Fibroblast of lung (primary cell): ENCODE results near the gene GGT7. TPM values are rescaled to one million over a fixed set of nuclear protein-coding genes. Genes with fewer than 3 reads are reported as not detected.

Experiments
- DNase-seq, 2 donors: peaks; one replicate each; pipeline versions ENCODE4 v3.0.0 to v3.0.0-alpha.2; 2010; ENCODE audit warnings: low read depth in 2 of 2
- H2AFZ ChIP-seq: 2 replicates; pipeline ENCODE4 v1.5.1; 2012; ENCODE audit warnings: low read length, control low read depth, inconsistent platforms
- H3K27ac ChIP-seq: 2 replicates; pipeline ENCODE4 v1.5.1; 2011; ENCODE audit warnings: low read length, control low read depth; ENCODE audit not compliant: insufficient read depth
- H3K27me3 ChIP-seq: 2 replicates; pipeline ENCODE4 v1.5.1; 2011; ENCODE audit warnings: mild to moderate bottlenecking, low read length; ENCODE audit not compliant: control insufficient read depth, insufficient read depth
- H3K36me3 ChIP-seq: 2 replicates; pipeline ENCODE4 v1.5.1; 2011; ENCODE audit warnings: low read length; ENCODE audit not compliant: control insufficient read depth, insufficient read depth
- H3K4me1 ChIP-seq: 2 replicates; pipeline ENCODE4 v1.5.1; 2011; ENCODE audit warnings: low read length; ENCODE audit not compliant: control insufficient read depth, insufficient read depth; ENCODE audit errors: extremely low read depth
- H3K4me2 ChIP-seq: 2 replicates; pipeline ENCODE4 v1.5.1; 2011; ENCODE audit warnings: low read length, control low read depth; ENCODE audit not compliant: insufficient read depth; ENCODE audit errors: extremely low read depth
- H3K4me3 ChIP-seq, 4 experiments: fragments of 200-600 bp in 1 of 4; sonication (generic) in 1 of 4; replicated peaks in 1 of 4; 2 replicates each; pipeline ENCODE4 v1.5.1; 2011 to 2016; ENCODE audit warnings: low read length in 4 of 4, low read depth in 3 of 4, mild to moderate bottlenecking in 3 of 4, control low read depth in 2 of 4, inconsistent platforms in 1 of 4, mixed read lengths in 1 of 4; ENCODE audit not compliant: insufficient read depth in 1 of 4; ENCODE audit errors: control extremely low read depth in 1 of 4
- H3K79me2 ChIP-seq: 2 replicates; pipeline ENCODE4 v1.5.1; 2012; ENCODE audit warnings: mild to moderate bottlenecking, low read length, inconsistent platforms; ENCODE audit not compliant: control insufficient read depth, insufficient read depth
- H3K9ac ChIP-seq: 2 replicates; pipeline ENCODE4 v1.5.1; 2011; ENCODE audit warnings: mild to moderate bottlenecking, low read length, control low read depth; ENCODE audit not compliant: insufficient read depth
- H3K9me3 ChIP-seq: 2 replicates; pipeline ENCODE4 v1.5.1; 2012; ENCODE audit warnings: low read depth, low read length; ENCODE audit not compliant: control insufficient read depth, insufficient read depth
- H4K20me1 ChIP-seq: 2 replicates; pipeline ENCODE4 v1.5.1; 2011; ENCODE audit warnings: low read length; ENCODE audit not compliant: control insufficient read depth, insufficient read depth; ENCODE audit errors: extremely low read depth
- EZH2 ChIP-seq: IDR thresholded peaks from 2 replicates; pipeline ENCODE4 v1.5.1; 2012; ENCODE audit warnings: low read length, control low read depth, mild to moderate bottlenecking; ENCODE audit errors: missing control alignments
- polyA plus RNA-seq, 2 donors: library from polyadenylated mRNA; depleted of rRNA in 1 of 2; stranded (reverse) in 1 of 2; unstranded in 1 of 2; fragments of >200 nt; gene quantifications; 2 replicates each; pipeline ENCODE4 v1.2.1, GENCODE V29; 2011 to 2012; ENCODE audit warnings: missing spikeins in 1 of 2
- total RNA-seq: library from RNA; depleted of rRNA; stranded (reverse); fragments of >200 nt; gene quantifications from 2 replicates; pipeline ENCODE4 v1.2.1, GENCODE V29; 2014
- TF ChIP-seq, protein P1 (sequence below), 2 donors: IDR thresholded peaks in 1 of 2; conservative IDR thresholded peaks in 1 of 2; 1 replicate in 1 of 2; 2 replicates in 1 of 2; pipeline ENCODE4 v1.5.1; 2011 to 2012; ENCODE audit warnings: low read length in 2 of 2, control low read depth in 1 of 2, inconsistent platforms in 1 of 2, low read depth in 1 of 2, mild to moderate bottlenecking in 1 of 2

Gene GGT7
- total and polyA plus RNA-seq, 2 donors (not counting 1 experiment from before 2014, with no cell fraction given): 10.3 to 15.2 TPM

DNA sequence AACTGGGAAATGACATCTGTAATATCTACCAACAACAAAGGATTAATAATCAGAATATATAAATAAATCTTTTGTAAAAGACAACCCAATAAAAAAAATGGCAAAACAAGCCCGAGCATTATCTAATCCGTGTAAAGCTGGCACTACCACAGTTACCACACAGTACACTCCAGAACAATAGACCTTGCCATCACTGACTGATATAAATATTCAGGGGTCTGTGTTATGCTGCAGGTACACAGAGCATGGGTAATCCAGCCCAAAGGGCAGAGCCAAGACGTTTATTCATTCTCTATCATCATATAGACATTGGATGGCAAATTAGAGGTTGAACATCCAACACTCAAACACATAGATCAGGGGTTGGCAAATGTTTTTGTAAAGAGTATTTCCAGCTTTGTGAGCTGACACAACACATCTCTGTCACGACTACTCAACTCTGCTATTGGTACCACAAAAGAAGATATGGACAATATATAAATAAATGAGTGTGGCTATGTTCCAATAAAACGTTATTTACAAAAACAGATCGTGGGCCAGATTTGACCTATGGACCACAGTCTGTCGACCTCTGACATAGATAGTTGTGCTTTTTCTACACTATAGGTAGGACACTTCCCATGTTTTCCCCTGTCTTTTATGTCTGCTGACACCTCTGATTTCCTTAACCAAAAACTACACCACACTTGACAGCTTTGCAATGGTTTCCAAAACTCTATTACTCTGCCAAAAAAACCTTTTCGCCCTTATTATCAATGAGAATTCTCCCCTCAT, 51.7 kb downstream of the GGT7 start:
- Histone ChIP-seq H2AFZ (no peak overlapping the region), H3K27ac (no peak overlapping the region), H3K27me3 (no peaks in the 10 kb centered on the region), H3K79me2 (peaks cover 84% of the 10 kb centered on the region), H3K4me2 (no peak overlapping the region), H3K4me1 (peaks cover 6% of the 10 kb centered on the region), H4K20me1 (no peaks in the 10 kb centered on the region), H3K36me3 (no peaks in the 10 kb centered on the region), H3K4me3 (no peak overlapping the region), H3K9ac (no peak overlapping the region), H3K9me3 (no peaks in the 10 kb centered on the region)
- TF ChIP-seq EZH2: no peak
- TF ChIP-seq, protein P1, sequence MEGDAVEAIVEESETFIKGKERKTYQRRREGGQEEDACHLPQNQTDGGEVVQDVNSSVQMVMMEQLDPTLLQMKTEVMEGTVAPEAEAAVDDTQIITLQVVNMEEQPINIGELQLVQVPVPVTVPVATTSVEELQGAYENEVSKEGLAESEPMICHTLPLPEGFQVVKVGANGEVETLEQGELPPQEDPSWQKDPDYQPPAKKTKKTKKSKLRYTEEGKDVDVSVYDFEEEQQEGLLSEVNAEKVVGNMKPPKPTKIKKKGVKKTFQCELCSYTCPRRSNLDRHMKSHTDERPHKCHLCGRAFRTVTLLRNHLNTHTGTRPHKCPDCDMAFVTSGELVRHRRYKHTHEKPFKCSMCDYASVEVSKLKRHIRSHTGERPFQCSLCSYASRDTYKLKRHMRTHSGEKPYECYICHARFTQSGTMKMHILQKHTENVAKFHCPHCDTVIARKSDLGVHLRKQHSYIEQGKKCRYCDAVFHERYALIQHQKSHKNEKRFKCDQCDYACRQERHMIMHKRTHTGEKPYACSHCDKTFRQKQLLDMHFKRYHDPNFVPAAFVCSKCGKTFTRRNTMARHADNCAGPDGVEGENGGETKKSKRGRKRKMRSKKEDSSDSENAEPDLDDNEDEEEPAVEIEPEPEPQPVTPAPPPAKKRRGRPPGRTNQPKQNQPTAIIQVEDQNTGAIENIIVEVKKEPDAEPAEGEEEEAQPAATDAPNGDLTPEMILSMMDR (conservative IDR thresholded peaks at IDR 0.05 in 1 of 2, IDR thresholded peaks at IDR 0.05 in 1 of 2; ENCODE audit: low read depth in 1 of 2, low read length in 2 of 2): no peak
- no peak for DNase-seq

DNA sequence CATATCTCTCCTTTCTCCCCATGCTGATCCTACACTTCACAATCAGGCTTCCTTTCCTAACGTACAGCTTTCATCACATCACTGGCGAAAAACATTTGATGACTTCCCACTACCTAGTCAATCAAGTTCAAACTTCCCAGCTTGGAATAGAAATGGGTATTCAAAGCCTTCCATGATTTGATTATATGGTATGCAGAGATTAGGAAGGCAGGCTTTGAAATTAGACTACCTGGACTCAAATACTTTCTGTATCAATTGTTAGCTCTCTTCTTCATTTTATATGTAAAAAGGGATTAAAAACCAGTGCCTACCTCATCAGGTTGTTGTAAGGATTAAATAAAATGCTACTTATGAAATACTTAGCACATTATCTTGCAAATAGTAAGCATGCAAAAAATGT, 54.9 kb downstream of the GGT7 start:
- TF ChIP-seq, protein P1 (conservative IDR thresholded peaks at IDR 0.05 in 1 of 2, IDR thresholded peaks at IDR 0.05 in 1 of 2; ENCODE audit: low read depth in 1 of 2, low read length in 2 of 2): no peak
- no peak for TF ChIP-seq EZH2
- Histone ChIP-seq H3K4me2 (no peak overlapping the region), H3K27me3 (no peaks in the 10 kb centered on the region), H3K27ac (no peak overlapping the region), H3K4me1 (peaks cover 5% of the 10 kb centered on the region), H2AFZ (no peak overlapping the region), H4K20me1 (no peaks in the 10 kb centered on the region), H3K79me2 (peaks cover 89% of the 10 kb centered on the region), H3K9ac (no peak overlapping the region), H3K4me3 (no peak overlapping the region), H3K9me3 (no peaks in the 10 kb centered on the region), H3K36me3 (no peaks in the 10 kb centered on the region)
- no peak for DNase-seq

DNA sequence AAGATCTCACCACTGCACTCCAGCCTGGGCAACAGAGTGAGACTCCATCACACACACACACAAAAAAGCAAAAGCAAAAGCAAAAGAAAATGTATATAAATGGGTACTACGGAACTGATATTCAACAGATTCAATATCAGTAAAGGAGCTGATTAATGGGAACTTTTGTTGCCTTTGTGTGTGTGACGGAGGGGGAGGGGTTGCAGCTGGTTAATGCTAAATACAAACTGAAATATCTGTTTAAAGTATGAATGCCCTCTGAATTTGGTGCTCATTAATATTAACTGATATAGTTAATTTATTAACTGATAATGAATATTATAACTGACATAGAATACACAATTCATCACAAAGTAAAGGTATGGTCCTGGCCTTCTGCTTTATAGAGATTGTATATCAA, 55.6 kb downstream of the GGT7 start:
- no peaks in the 10 kb centered on the region for H3K36me3 ChIP-seq
- H3K27ac ChIP-seq: no peak overlapping the region
- no peak overlapping the region for H3K4me3 ChIP-seq
- no peak for DNase-seq
- TF ChIP-seq EZH2: no peak
- TF ChIP-seq, protein P1 (conservative IDR thresholded peaks at IDR 0.05 in 1 of 2, IDR thresholded peaks at IDR 0.05 in 1 of 2; ENCODE audit: low read depth in 1 of 2, low read length in 2 of 2): no peak
- no peaks in the 10 kb centered on the region for H3K27me3 ChIP-seq
- H3K79me2 ChIP-seq: peaks cover 89% of the 10 kb centered on the region
- H3K4me2 ChIP-seq: no peak overlapping the region
- no peaks in the 10 kb centered on the region for H3K9me3 ChIP-seq
- no peak overlapping the region for H3K9ac ChIP-seq
- peaks cover 5% of the 10 kb centered on the region for H3K4me1 ChIP-seq
- no peak overlapping the region for H2AFZ ChIP-seq
- H4K20me1 ChIP-seq: no peaks in the 10 kb centered on the region
